ENCODE data around the gene MAP2K5.

The MAP2K5 gene

GRCh38 chr15:67692573-67692972 is 150.1 kb downstream of the MAP2K5 start:
- Histone ChIP-seq H2AFZ (ENCODE audit: low read depth, low read length) (no peak overlapping the region), H3K27me3 (ENCODE audit: low read depth, low read length) (no peaks in the 10 kb centered on the region), H3K4me3 (ENCODE audit: low read length) (no peak overlapping the region), H3K79me2 (ENCODE audit: low read length) (no peaks in the 10 kb centered on the region), H3K4me1 (ENCODE audit: low read length) (no peaks in the 10 kb centered on the region), H4K20me1 (ENCODE audit: insufficient read depth, low read length) (no peaks in the 10 kb centered on the region), H3K9ac (ENCODE audit: low read length) (no peak overlapping the region), H3K36me3 (replicated peaks; ENCODE audit: low read depth, low read length) (no peaks in the 10 kb centered on the region), H3K4me2 (ENCODE audit: low read length) (no peak overlapping the region), H3K27ac (ENCODE audit: low read length) (no peak overlapping the region), H3K9me3 (ENCODE audit: insufficient read depth, low read length) (no peaks in the 10 kb centered on the region)
- TF ChIP-seq CTCF (IDR thresholded peaks at IDR 0.05; ENCODE audit: low read depth, low read length) (no peak), EZH2phosphoT487 (IDR thresholded peaks at IDR 0.05; ENCODE audit: low read depth) (no peak)

GRCh38 chr15:67696087-67696486 is 153.6 kb downstream of the MAP2K5 start:
- Histone ChIP-seq H3K4me1 (ENCODE audit: low read length) (no peaks in the 10 kb centered on the region), H3K9ac (ENCODE audit: low read length) (no peak overlapping the region)

GRCh38 chr15:67700023-67700422 is 157.5 kb downstream of the MAP2K5 start:
- Histone ChIP-seq H3K36me3 (replicated peaks; ENCODE audit: low read depth, low read length) (peaks cover 9% of the 10 kb centered on the region), H3K4me2 (ENCODE audit: low read length) (no peak overlapping the region), H2AFZ (ENCODE audit: low read depth, low read length) (no peak overlapping the region), H3K4me1 (ENCODE audit: low read length) (no peaks in the 10 kb centered on the region), H4K20me1 (ENCODE audit: insufficient read depth, low read length) (no peaks in the 10 kb centered on the region), H3K27ac (ENCODE audit: low read length) (no peak overlapping the region), H3K79me2 (ENCODE audit: low read length) (no peaks in the 10 kb centered on the region), H3K9me3 (ENCODE audit: insufficient read depth, low read length) (no peaks in the 10 kb centered on the region), H3K27me3 (ENCODE audit: low read depth, low read length) (no peaks in the 10 kb centered on the region), H3K9ac (ENCODE audit: low read length) (no peak overlapping the region), H3K4me3 (ENCODE audit: low read length) (no peak overlapping the region)
- TF ChIP-seq EZH2phosphoT487 (IDR thresholded peaks at IDR 0.05; ENCODE audit: low read depth) (no peak), CTCF (IDR thresholded peaks at IDR 0.05; ENCODE audit: low read depth, low read length) (no peak)

More at GRCh38 chr15:67696087-67696486, 153.6 kb downstream of the MAP2K5 start:
- H3K4me2 ChIP-seq (ENCODE audit: low read length) = no peak overlapping the region
- H3K27me3 ChIP-seq (ENCODE audit: low read depth, low read length) = no peaks in the 10 kb centered on the region
- no peak overlapping the region for H3K27ac ChIP-seq (ENCODE audit: low read length)
- no peaks in the 10 kb centered on the region for H3K79me2 ChIP-seq (ENCODE audit: low read length)
- no peaks in the 10 kb centered on the region for H3K9me3 ChIP-seq (ENCODE audit: insufficient read depth, low read length)
- peaks cover 9% of the 10 kb centered on the region for H3K36me3 ChIP-seq (replicated peaks; ENCODE audit: low read depth, low read length)
- no peak overlapping the region for H3K4me3 ChIP-seq (ENCODE audit: low read length)
- H4K20me1 ChIP-seq (ENCODE audit: insufficient read depth, low read length) = no peaks in the 10 kb centered on the region
- TF ChIP-seq EZH2phosphoT487 (IDR thresholded peaks at IDR 0.05; ENCODE audit: low read depth) = no peak
- no peak for TF ChIP-seq CTCF (IDR thresholded peaks at IDR 0.05; ENCODE audit: low read depth, low read length)
- H2AFZ ChIP-seq (ENCODE audit: low read depth, low read length) = no peak overlapping the region

GRCh38 chr15:67701669-67702068 is 159.2 kb downstream of the MAP2K5 start:
- H3K27ac ChIP-seq (ENCODE audit: low read length) = no peak overlapping the region
- H3K27me3 ChIP-seq (ENCODE audit: low read depth, low read length) = no peaks in the 10 kb centered on the region
- no peak overlapping the region for H3K9ac ChIP-seq (ENCODE audit: low read length)
- no peak overlapping the region for H2AFZ ChIP-seq (ENCODE audit: low read depth, low read length)
- peaks cover 9% of the 10 kb centered on the region for H3K36me3 ChIP-seq (replicated peaks; ENCODE audit: low read depth, low read length)
- no peak overlapping the region for H3K4me2 ChIP-seq (ENCODE audit: low read length)
- no peaks in the 10 kb centered on the region for H3K79me2 ChIP-seq (ENCODE audit: low read length)
- no peak overlapping the region for H3K4me3 ChIP-seq (ENCODE audit: low read length)
- H3K4me1 ChIP-seq (ENCODE audit: low read length) = no peaks in the 10 kb centered on the region
- TF ChIP-seq EZH2phosphoT487 (IDR thresholded peaks at IDR 0.05; ENCODE audit: low read depth) = no peak
- TF ChIP-seq CTCF (IDR thresholded peaks at IDR 0.05; ENCODE audit: low read depth, low read length) = no peak
- H3K9me3 ChIP-seq (ENCODE audit: insufficient read depth, low read length) = no peaks in the 10 kb centered on the region
- H4K20me1 ChIP-seq (ENCODE audit: insufficient read depth, low read length) = no peaks in the 10 kb centered on the region

All from OCI-LY3 (cell line).